Measurements from ENCODE around the gene WDTC1.
A peak's percentile ranks its signal among the peaks of the same experiment; 100 is the strongest.

- peak; percentile 52 for TF ChIP-seq CTCF (IDR thresholded peaks at IDR 0.05; ENCODE audit: low read depth, low read length)
- no peak for TF ChIP-seq EZH2phosphoT487 (IDR thresholded peaks at IDR 0.05; ENCODE audit: low read depth)
Measured at GRCh38 chr1:27296773-27297291, 62.4 kb downstream of the WDTC1 start.

Data from OCI-LY3 (cell line).